ENCODE data around the gene PLXNA4. TPM values are rescaled to one million over a fixed set of nuclear protein-coding genes. Genes with fewer than 3 reads are reported as not detected.

PLXNA4 gene
- total and polyA plus RNA-seq, 2 experiments from 2014 or later: 1.9 to 4.8 TPM

DNA sequence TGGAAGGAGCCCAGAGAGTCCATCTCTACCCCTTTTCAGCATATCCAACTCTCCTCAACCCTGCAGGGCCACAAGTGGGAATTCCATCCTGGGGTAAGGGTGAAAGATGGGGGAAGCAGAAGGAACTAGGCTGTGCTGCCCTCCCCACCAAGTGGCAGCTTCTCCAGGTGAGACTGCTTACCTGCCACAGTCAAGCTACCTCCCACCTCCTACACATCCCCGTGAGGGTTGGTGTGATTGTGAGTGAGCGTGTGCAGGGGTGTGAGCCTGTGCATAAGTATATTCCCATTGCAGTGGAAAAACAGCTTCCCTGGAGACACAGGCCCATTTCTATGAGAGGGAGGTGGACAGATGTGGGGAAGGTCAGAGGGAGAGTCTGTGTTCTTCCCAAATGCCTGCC lies 376.6 kb downstream of the PLXNA4 start:
- DNase-seq (ENCODE audit: low spot score): no peak
- Histone ChIP-seq H3K27me3 (no peaks in the 10 kb centered on the region), H2AFZ (no peak overlapping the region), H3K27ac (no peak overlapping the region), H3K9me3 (ENCODE audit: low read depth) (no peaks in the 10 kb centered on the region), H3K4me1 (ENCODE audit: insufficient read depth) (no peaks in the 10 kb centered on the region), H3K4me3 (no peak overlapping the region), H3K79me2 (no peaks in the 10 kb centered on the region), H3K9me2 (replicated peaks; ENCODE audit: insufficient read depth) (no peaks in the 10 kb centered on the region), H4K20me1 (ENCODE audit: insufficient read depth, poor library complexity, severe bottlenecking) (no peaks in the 10 kb centered on the region), H3K4me2 (no peak overlapping the region), H3K36me3 (replicated peaks; ENCODE audit: insufficient read depth, low read depth) (no peaks in the 10 kb centered on the region)
- WGBS (ENCODE audit: low lambda C conversion rate, missing lambda C conversion rate): 83% methylated on average over 2 of the region's 2 CpGs
- TF ChIP-seq EZH2phosphoT487 (IDR thresholded peaks at IDR 0.05; ENCODE audit: low read depth, severe bottlenecking, unreplicated experiment): no peak
- TF ChIP-seq, protein P1, sequence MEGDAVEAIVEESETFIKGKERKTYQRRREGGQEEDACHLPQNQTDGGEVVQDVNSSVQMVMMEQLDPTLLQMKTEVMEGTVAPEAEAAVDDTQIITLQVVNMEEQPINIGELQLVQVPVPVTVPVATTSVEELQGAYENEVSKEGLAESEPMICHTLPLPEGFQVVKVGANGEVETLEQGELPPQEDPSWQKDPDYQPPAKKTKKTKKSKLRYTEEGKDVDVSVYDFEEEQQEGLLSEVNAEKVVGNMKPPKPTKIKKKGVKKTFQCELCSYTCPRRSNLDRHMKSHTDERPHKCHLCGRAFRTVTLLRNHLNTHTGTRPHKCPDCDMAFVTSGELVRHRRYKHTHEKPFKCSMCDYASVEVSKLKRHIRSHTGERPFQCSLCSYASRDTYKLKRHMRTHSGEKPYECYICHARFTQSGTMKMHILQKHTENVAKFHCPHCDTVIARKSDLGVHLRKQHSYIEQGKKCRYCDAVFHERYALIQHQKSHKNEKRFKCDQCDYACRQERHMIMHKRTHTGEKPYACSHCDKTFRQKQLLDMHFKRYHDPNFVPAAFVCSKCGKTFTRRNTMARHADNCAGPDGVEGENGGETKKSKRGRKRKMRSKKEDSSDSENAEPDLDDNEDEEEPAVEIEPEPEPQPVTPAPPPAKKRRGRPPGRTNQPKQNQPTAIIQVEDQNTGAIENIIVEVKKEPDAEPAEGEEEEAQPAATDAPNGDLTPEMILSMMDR (IDR thresholded peaks at IDR 0.05; ENCODE audit: poor library complexity): no peak
- no peak for TF ChIP-seq EZH2 (IDR thresholded peaks at IDR 0.05; ENCODE audit: borderline replicate concordance)

DNA sequence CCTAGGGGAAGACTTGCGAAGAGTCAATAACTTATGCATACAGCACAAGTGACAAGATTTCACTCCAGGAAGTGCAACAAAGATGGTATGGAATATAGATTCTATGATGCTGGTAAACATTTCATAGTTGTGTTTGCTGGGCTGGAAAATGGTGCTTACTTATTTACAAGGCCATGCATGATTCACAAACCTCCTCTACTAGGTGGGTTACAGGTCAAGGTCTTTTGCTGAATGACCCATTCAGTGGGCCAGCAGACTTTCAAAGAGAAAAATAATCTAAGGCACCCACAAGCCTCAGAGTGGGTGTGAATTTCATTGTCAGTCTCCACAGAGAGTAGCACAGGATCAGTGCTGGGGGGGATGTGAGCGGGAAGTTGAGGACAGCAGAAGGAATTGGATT lies 378.5 kb downstream of the PLXNA4 start:
- Histone ChIP-seq H3K79me2 (no peaks in the 10 kb centered on the region), H4K20me1 (ENCODE audit: insufficient read depth, poor library complexity, severe bottlenecking) (no peaks in the 10 kb centered on the region), H3K36me3 (replicated peaks; ENCODE audit: insufficient read depth, low read depth) (no peaks in the 10 kb centered on the region), H3K9me3 (ENCODE audit: low read depth) (no peaks in the 10 kb centered on the region), H3K4me2 (no peak overlapping the region), H3K27me3 (no peaks in the 10 kb centered on the region), H3K27ac (no peak overlapping the region), H3K4me3 (no peak overlapping the region), H3K9me2 (replicated peaks; ENCODE audit: insufficient read depth) (no peaks in the 10 kb centered on the region), H2AFZ (no peak overlapping the region), H3K4me1 (ENCODE audit: insufficient read depth) (no peaks in the 10 kb centered on the region)
- TF ChIP-seq, protein P1 (IDR thresholded peaks at IDR 0.05; ENCODE audit: poor library complexity): no peak
- TF ChIP-seq EZH2phosphoT487 (IDR thresholded peaks at IDR 0.05; ENCODE audit: low read depth, severe bottlenecking, unreplicated experiment) (no peak), EZH2 (IDR thresholded peaks at IDR 0.05; ENCODE audit: borderline replicate concordance) (no peak)
- 94% methylated on average over 2 of the region's 2 CpGs for WGBS (ENCODE audit: low lambda C conversion rate, missing lambda C conversion rate)
- DNase-seq (ENCODE audit: low spot score): no peak

DNA sequence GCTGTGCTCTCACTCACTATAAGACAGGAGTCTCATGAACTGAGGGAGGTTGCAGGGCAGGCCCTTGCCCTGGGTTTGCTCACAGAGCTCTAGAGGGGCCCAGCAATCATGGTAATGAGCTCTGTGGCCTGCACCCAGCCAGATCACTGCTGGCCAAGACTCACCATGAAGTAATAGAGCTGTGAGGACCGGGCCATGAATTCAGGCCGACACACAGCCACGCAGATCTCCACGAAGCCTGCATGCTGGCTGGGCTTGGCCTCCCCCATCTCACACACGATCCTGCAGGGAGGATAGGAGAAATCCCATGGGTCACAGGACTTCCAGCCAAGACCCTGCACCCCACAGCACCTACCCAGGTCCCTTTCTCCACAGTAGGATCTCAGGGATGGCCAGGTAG lies 382.4 kb downstream of the PLXNA4 start:
- no peak overlapping the region for H3K27ac ChIP-seq
- H4K20me1 ChIP-seq (ENCODE audit: insufficient read depth, poor library complexity, severe bottlenecking): no peaks in the 10 kb centered on the region
- no peaks in the 10 kb centered on the region for H3K27me3 ChIP-seq
- no peaks in the 10 kb centered on the region for H3K36me3 ChIP-seq (replicated peaks; ENCODE audit: insufficient read depth, low read depth)
- H3K4me2 ChIP-seq: no peak overlapping the region
- no peaks in the 10 kb centered on the region for H3K79me2 ChIP-seq
- H3K9me2 ChIP-seq (replicated peaks; ENCODE audit: insufficient read depth): no peaks in the 10 kb centered on the region
- DNase-seq (ENCODE audit: low spot score): no peak
- WGBS (ENCODE audit: low lambda C conversion rate, missing lambda C conversion rate): 95% methylated on average over 5 of the region's 5 CpGs
- no peaks in the 10 kb centered on the region for H3K9me3 ChIP-seq (ENCODE audit: low read depth)
- H2AFZ ChIP-seq: no peak overlapping the region
- TF ChIP-seq EZH2phosphoT487 (IDR thresholded peaks at IDR 0.05; ENCODE audit: low read depth, severe bottlenecking, unreplicated experiment): no peak
- TF ChIP-seq, protein P1 (IDR thresholded peaks at IDR 0.05; ENCODE audit: poor library complexity): no peak
- TF ChIP-seq EZH2 (IDR thresholded peaks at IDR 0.05; ENCODE audit: borderline replicate concordance): no peak
- H3K4me3 ChIP-seq: no peak overlapping the region
- no peaks in the 10 kb centered on the region for H3K4me1 ChIP-seq (ENCODE audit: insufficient read depth)

DNA sequence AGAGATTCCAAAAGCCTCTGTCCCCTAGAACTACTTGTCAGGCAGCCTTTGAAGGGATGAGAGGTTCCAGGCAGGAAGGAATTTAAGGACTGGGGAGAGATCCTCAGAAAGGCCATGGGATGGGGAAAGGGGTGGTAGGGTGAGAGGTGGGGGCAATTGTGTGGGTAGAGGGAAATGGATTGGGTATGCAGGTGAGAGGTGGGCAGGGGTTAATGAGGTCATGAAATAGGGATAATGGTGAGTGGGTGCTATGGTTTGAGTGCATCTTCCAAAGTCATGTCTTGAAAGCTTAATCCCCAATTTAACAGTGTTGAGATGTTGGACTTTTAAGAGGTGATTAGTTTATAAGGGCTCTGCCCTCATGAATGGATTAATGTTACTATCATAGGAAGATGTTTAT lies 383.5 kb downstream of the PLXNA4 start:
- H4K20me1 ChIP-seq (ENCODE audit: insufficient read depth, poor library complexity, severe bottlenecking): no peaks in the 10 kb centered on the region
- H3K4me1 ChIP-seq (ENCODE audit: insufficient read depth): no peaks in the 10 kb centered on the region
- no peaks in the 10 kb centered on the region for H3K36me3 ChIP-seq (replicated peaks; ENCODE audit: insufficient read depth, low read depth)
- DNase-seq (ENCODE audit: low spot score): no peak
- no peak overlapping the region for H3K4me3 ChIP-seq
- no peak overlapping the region for H3K4me2 ChIP-seq
- H3K79me2 ChIP-seq: no peaks in the 10 kb centered on the region
- no peaks in the 10 kb centered on the region for H3K9me2 ChIP-seq (replicated peaks; ENCODE audit: insufficient read depth)
- H2AFZ ChIP-seq: no peak overlapping the region
- H3K9me3 ChIP-seq (ENCODE audit: low read depth): no peaks in the 10 kb centered on the region
- H3K27ac ChIP-seq: no peak overlapping the region
- TF ChIP-seq EZH2phosphoT487 (IDR thresholded peaks at IDR 0.05; ENCODE audit: low read depth, severe bottlenecking, unreplicated experiment): no peak
- TF ChIP-seq, protein P1 (IDR thresholded peaks at IDR 0.05; ENCODE audit: poor library complexity): no peak
- TF ChIP-seq EZH2 (IDR thresholded peaks at IDR 0.05; ENCODE audit: borderline replicate concordance): no peak
- no peaks in the 10 kb centered on the region for H3K27me3 ChIP-seq

All from hepatocyte (in vitro differentiated cells).